ENCODE data around the gene DOLK. TPM values are rescaled to one million over a fixed set of nuclear protein-coding genes. Genes with fewer than 3 reads are reported as not detected.

DOLK gene
- polyA plus RNA-seq, 3 donors = 0.76 to 8.5 (median 7.0) TPM

GRCh38 chr9:128906741-128907140, 40.7 kb downstream of the DOLK start:
- Mint-ChIP-seq H3K27me3 (ENCODE audit: low read depth in 3 of 3) (peaks cover 0 to 8% (median 0%) of the 10 kb centered on the region in 3 donors), H3K27ac (no peak overlapping the region), H3K4me3 (no peak overlapping the region), H3K4me1 (peaks cover 10% of the 10 kb centered on the region), H3K36me3 (peaks cover 37 to 49% of the 10 kb centered on the region in 2 donors), H3K9me3 (peaks cover 0 to 3% (median 0%) of the 10 kb centered on the region in 7 donors)
- no peak for DNase-seq
- Histone ChIP-seq H3K4me1 (ENCODE audit: control insufficient read depth in 1 of 2, insufficient read depth in 2 of 2, low read length in 2 of 2) (peaks cover 8 to 10% of the 10 kb centered on the region in 2 donors), H3K4me3 (replicated peaks in 1 of 3; ENCODE audit: low read depth in 2 of 3, low read length in 3 of 3) (no peak overlapping the region), H3K27ac (ENCODE audit: low read depth in 1 of 2, low read length in 2 of 2) (no peak overlapping the region), H4K20me1 (ENCODE audit: insufficient read depth, low read length) (peaks cover 15% of the 10 kb centered on the region), H3K27me3 (ENCODE audit: control insufficient read depth in 2 of 2, insufficient read depth in 2 of 2, low read length in 2 of 2) (no peaks in the 10 kb centered on the region), H2AFZ (ENCODE audit: insufficient read depth, low read depth, low read length, poor library complexity, severe bottlenecking) (no peak overlapping the region), H3K4me2 (replicated peaks; ENCODE audit: extremely low read depth, low read length, poor library complexity, severe bottlenecking) (no peak overlapping the region), H3K36me3 (replicated peaks in 1 of 2; ENCODE audit: control insufficient read depth in 1 of 2, insufficient read depth in 2 of 2, low read length in 2 of 2) (peaks cover 34 to 52% of the 10 kb centered on the region in 2 donors), H3K79me2 (ENCODE audit: insufficient read depth, low read length) (peaks cover 1% of the 10 kb centered on the region), H3K9me3 (replicated peaks in 1 of 2; ENCODE audit: control insufficient read depth in 1 of 2, insufficient read depth in 1 of 2, low read length in 2 of 2) (no peaks in the 10 kb centered on the region), H3K9ac (ENCODE audit: insufficient read depth, low read length, poor library complexity, severe bottlenecking) (no peak overlapping the region)
- 100% methylated on average over 1 of the region's 2 CpGs for WGBS (ENCODE audit: insufficient coverage)
- TF ChIP-seq, protein P1, sequence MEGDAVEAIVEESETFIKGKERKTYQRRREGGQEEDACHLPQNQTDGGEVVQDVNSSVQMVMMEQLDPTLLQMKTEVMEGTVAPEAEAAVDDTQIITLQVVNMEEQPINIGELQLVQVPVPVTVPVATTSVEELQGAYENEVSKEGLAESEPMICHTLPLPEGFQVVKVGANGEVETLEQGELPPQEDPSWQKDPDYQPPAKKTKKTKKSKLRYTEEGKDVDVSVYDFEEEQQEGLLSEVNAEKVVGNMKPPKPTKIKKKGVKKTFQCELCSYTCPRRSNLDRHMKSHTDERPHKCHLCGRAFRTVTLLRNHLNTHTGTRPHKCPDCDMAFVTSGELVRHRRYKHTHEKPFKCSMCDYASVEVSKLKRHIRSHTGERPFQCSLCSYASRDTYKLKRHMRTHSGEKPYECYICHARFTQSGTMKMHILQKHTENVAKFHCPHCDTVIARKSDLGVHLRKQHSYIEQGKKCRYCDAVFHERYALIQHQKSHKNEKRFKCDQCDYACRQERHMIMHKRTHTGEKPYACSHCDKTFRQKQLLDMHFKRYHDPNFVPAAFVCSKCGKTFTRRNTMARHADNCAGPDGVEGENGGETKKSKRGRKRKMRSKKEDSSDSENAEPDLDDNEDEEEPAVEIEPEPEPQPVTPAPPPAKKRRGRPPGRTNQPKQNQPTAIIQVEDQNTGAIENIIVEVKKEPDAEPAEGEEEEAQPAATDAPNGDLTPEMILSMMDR (IDR thresholded peaks at IDR 0.05) = no peak
- intact Hi-C loops (cut with micrococcal nuclease) = no loop called here

DNA sequence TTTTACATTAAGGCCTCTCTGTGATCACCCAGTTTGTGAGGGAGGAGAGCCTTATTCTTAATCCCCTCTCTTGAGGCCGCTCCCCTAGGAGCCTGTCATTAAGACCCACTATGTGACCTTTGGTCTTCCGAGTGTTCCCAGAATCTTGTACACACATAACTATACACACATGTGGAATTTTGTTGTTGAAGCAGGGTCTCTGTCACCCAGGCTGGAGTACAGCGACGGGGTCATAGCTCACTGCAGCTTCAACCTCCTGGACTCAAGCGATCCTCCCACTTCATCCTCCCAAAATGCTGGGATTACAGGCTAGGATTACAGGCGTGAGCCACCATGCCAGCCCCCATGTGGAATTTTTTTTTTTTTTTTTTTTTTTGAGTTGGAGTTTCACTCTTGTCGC, 41.4 kb downstream of the DOLK start:
- no peak overlapping the region for H2AFZ ChIP-seq (ENCODE audit: insufficient read depth, low read depth, low read length, poor library complexity, severe bottlenecking)
- H3K36me3 ChIP-seq (replicated peaks in 1 of 2; ENCODE audit: control insufficient read depth in 1 of 2, insufficient read depth in 2 of 2, low read length in 2 of 2) = peaks cover 33 to 45% of the 10 kb centered on the region in 2 donors
- TF ChIP-seq, protein P1 (IDR thresholded peaks at IDR 0.05) = no peak
- Mint-ChIP-seq H3K27me3 (ENCODE audit: low read depth in 3 of 3) (peaks cover 0 to 8% (median 0%) of the 10 kb centered on the region in 3 donors), H3K9me3 (peaks cover 0 to 1% (median 0%) of the 10 kb centered on the region in 7 donors), H3K27ac (no peak overlapping the region), H3K4me1 (peaks cover 10% of the 10 kb centered on the region), H3K4me3 (no peak overlapping the region), H3K36me3 (peaks cover 36 to 42% of the 10 kb centered on the region in 2 donors)
- H3K79me2 ChIP-seq (ENCODE audit: insufficient read depth, low read length) = peaks cover 6% of the 10 kb centered on the region
- intact Hi-C loops (cut with micrococcal nuclease) = no loop called here
- H3K27me3 ChIP-seq (ENCODE audit: control insufficient read depth in 2 of 2, insufficient read depth in 2 of 2, low read length in 2 of 2) = no peaks in the 10 kb centered on the region
- H3K4me2 ChIP-seq (replicated peaks; ENCODE audit: extremely low read depth, low read length, poor library complexity, severe bottlenecking) = no peak overlapping the region
- H3K4me1 ChIP-seq (ENCODE audit: control insufficient read depth in 1 of 2, insufficient read depth in 2 of 2, low read length in 2 of 2) = peaks cover 8 to 11% of the 10 kb centered on the region in 2 donors
- DNase-seq = no peak
- no CpG with 5 or more reads among the region's 7 CpGs for WGBS (ENCODE audit: insufficient coverage)
- H3K9ac ChIP-seq (ENCODE audit: insufficient read depth, low read length, poor library complexity, severe bottlenecking) = no peak overlapping the region
- no peak overlapping the region for H3K27ac ChIP-seq (ENCODE audit: low read depth in 1 of 2, low read length in 2 of 2)
- H4K20me1 ChIP-seq (ENCODE audit: insufficient read depth, low read length) = peaks cover 14% of the 10 kb centered on the region
- no peaks in the 10 kb centered on the region for H3K9me3 ChIP-seq (replicated peaks in 1 of 2; ENCODE audit: control insufficient read depth in 1 of 2, insufficient read depth in 1 of 2, low read length in 2 of 2)
- H3K4me3 ChIP-seq (replicated peaks in 1 of 3; ENCODE audit: low read depth in 2 of 3, low read length in 3 of 3) = no peak overlapping the region
